Stimulated activated CD8-positive, alpha-beta memory T cell treated with anti-CD3 and anti-CD28 coated beads, Interleukin-7, amount 100 ng/mL, for 1 hour (primary cell): ENCODE data around the gene ZNF273.
"Not testable (repeated sequence)": the region's sequence is repeated elsewhere in the genome, so short reads cannot be mapped to it uniquely, and the experiment has no call there.

Experiments
- DNase-seq, 2 donors: peaks; one replicate each; pipeline ENCODE4 v3.0.0-alpha.2; 2020; ENCODE audit warnings: low read depth in 2 of 2

ZNF273 gene

GRCh38 chr7:64944667-64945502 is 41.8 kb downstream of the ZNF273 start:
- not testable (repeated sequence) for DNase-seq

GRCh38 chr7:64945503-64946175 is 42.6 kb downstream of the ZNF273 start:
- no peak for DNase-seq

DNA sequence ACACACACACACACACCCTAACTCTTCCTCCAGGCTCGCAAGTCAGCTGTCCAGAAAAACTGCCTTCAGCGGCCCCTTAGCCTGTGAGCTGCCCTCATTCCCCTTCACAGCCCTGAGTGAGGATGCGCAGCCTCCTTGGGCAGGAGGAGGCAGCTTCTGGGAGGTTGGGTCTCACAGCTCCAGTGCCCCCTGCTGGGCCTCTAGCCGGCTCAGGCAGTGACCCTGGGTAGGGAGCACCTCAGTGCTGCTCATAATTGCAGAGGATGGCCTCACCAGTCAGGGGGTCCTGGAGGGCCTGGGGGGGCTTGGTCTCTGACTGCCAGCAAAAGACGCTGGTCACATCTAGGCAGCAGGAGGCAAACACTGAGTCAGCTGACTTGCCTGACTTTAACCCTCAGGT is 43.7 kb downstream of the ZNF273 start:
- no peak for DNase-seq

- no peak for DNase-seq
These were observed 44.4 kb downstream of the ZNF273 start for GRCh38 chr7:64947252-64948000.

- DNase-seq, result not testable (repeated sequence)
These were observed 45.7 kb downstream of the ZNF273 start for GRCh38 chr7:64948774-64949173.

- DNase-seq, result not testable (repeated sequence)
These were observed 47.6 kb downstream of the ZNF273 start for GRCh38 chr7:64950673-64951072.

DNA sequence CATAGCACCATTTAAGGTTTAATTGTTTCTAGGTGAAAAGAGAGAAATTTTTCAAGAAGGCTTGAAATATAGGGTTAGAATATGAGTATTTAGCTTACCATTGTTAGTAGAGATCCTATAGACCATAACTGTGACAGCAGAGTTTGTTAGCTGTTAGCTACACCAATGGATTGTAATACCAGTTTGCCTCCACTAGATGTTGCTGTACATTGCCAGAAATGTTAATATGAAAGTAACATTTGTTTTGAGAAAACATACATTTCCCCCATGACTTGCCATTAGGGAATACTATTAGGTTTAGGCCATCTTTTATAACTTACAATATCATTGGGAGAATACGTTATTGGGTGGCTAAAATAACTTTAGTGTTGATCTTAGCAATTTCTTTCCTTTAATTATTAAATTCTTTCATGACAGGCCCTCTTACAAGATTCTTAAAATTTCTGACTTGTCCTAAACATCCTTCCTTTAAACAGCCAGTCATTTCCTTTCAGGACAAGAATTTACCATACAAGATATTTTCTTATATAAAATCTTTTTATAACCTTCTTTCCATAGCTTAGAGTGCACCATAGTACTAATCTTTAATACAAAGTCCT is 48.3 kb downstream of the ZNF273 start:
- DNase-seq, result no peak

DNA sequence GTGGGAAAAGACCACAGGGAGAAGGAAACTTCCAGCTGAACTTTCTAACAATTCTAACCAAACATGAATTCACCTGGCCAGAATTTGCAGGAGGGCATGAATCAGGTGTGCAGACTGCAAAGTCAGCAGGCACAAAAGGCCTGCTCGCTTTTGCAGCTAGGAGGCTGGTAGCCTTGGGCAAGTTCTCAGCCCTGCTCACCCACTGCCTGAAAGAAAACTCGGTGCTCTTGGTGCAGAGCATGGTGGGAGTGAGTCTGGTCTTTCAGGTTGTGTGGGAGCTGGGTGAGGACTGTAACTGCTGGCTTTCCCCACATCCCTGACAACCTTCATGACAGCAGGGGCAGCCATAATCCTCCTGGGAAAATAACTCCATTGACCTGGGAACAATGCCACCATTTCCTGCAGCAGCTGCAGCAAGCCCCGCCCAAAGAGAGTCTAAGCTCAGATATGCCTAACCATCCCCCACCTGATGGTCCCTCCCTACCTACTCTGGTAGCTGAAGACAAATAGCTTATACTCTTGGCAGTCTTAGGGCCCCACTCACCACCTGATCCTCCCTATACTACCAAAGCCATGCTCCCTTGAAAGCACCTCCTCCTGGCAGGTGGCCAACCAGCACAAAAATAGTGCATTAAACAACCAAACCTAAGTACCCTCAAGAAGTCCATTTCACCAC is 56.1 kb downstream of the ZNF273 start:
- DNase-seq, result no peak

DNA sequence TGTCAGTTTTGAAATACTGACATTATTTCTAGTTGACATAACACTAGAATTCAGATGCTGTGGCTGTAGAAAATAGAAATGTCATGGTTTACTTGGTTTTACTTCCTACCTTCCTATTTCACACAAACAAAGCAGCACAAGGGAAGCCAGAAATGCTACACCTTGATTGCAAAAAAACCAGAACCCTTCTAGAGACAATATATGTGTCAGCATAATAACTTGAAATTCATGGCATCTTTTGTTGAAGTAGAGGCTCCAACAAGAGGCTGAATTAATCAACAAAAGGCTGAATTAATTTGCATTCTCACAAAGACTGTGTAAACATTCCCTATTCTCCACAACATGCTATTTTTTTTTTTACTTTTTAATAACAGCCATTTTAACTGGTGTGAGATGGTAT is 62.5 kb downstream of the ZNF273 start:
- DNase-seq, result no peak

DNA sequence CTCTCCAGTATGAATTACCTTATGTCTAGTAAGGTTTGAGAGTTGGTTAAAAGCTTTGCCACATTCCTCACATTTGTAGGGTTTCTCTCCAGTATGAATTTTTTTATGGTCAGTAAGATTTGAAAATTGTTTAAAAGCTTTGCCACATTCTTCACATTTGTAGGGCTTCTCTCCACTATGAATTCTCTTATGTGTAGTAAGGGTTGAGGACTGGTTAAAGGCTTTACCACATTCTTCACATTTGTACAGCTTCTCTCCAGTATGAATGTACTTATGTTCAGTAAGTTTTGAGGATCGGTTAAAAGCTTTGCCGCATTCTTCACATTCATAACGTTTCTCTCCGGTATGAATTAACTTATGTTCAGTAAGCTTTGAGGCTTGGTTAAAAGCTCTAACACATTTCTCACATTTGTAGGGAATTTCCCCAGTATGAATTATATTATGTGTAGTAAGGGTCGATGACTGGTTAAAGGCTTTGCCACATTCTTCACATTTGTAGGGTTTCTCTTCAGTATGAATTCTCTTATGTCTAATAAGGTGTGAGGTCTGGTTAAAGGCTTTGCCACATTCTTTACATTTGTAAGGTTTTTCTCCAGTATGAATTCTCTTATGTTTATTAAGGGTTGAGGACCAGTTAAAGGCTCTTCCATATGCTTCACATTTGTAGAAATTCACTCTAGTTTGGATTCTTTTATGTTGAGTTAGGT is 75.6 kb downstream of the ZNF273 start:
- no peak for DNase-seq
